Memory B cell (primary cell): ENCODE data around the gene IKZF1.

ENCODE experiments used
- ATAC-seq: fragments of 150-1000 bp; cut with Tn5 transposase; 2 replicates; pipeline ENCODE4 v1.10.0; 2021; ENCODE audit warnings: low read depth, mild to moderate bottlenecking, moderate library complexity
- DNase-seq, 2 donors: peaks; one replicate each; pipeline ENCODE4 v3.0.0; 2022; ENCODE audit warnings: low spot score in 2 of 2
- H3K27ac Mint-ChIP-seq: one replicate; pipeline ENCODE4 v1.8.0; 2022; ENCODE audit warnings: mild to moderate bottlenecking, moderate library complexity, mixed read lengths
- H3K27me3 Mint-ChIP-seq: one replicate; pipeline ENCODE4 v1.8.0; 2022; ENCODE audit warnings: mixed read lengths
- H3K36me3 Mint-ChIP-seq: one replicate; pipeline ENCODE4 v1.8.0; 2022; ENCODE audit warnings: mild to moderate bottlenecking, mixed read lengths
- H3K4me1 Mint-ChIP-seq: one replicate; pipeline ENCODE4 v1.8.0; 2022; ENCODE audit warnings: mixed read lengths
- H3K4me3 Mint-ChIP-seq: one replicate; pipeline ENCODE4 v1.8.0; 2022; ENCODE audit warnings: mild to moderate bottlenecking, moderate library complexity, mixed read lengths
- H3K9me3 Mint-ChIP-seq: one replicate; pipeline ENCODE4 v1.8.0; 2022; ENCODE audit warnings: mixed read lengths

Gene IKZF1

GRCh38 chr7:50412973-50413372, 108.5 kb downstream of the IKZF1 start:
- ATAC-seq, result peak; percentile 27
- Mint-ChIP-seq H3K36me3 (peaks cover 2% of the 10 kb centered on the region), H3K27ac (peak overlapping the region; percentile 95), H3K27me3 (no peaks in the 10 kb centered on the region), H3K4me1 (peaks cover 83% of the 10 kb centered on the region), H3K9me3 (no peaks in the 10 kb centered on the region), H3K4me3 (peak overlapping the region; percentile 56)
- no peak for DNase-seq

GRCh38 chr7:50413561-50413960, 109.0 kb downstream of the IKZF1 start:
- peaks cover 2% of the 10 kb centered on the region for H3K36me3 Mint-ChIP-seq
- peak overlapping the region; percentile 38 for H3K4me3 Mint-ChIP-seq
- H3K4me1 Mint-ChIP-seq, result peaks cover 80% of the 10 kb centered on the region
- no peaks in the 10 kb centered on the region for H3K9me3 Mint-ChIP-seq
- ATAC-seq (no peak), DNase-seq (no peak)
- peak overlapping the region; percentile 95 for H3K27ac Mint-ChIP-seq
- H3K27me3 Mint-ChIP-seq, result no peaks in the 10 kb centered on the region

GRCh38 chr7:50415844-50416364, 111.4 kb downstream of the IKZF1 start:
- Mint-ChIP-seq H3K27ac (peak overlapping the region; percentile 69), H3K36me3 (peaks cover 2% of the 10 kb centered on the region), H3K4me3 (no peak overlapping the region), H3K4me1 (peaks cover 61% of the 10 kb centered on the region), H3K9me3 (no peaks in the 10 kb centered on the region), H3K27me3 (no peaks in the 10 kb centered on the region)
- ATAC-seq (no peak), DNase-seq (no peak)

- Mint-ChIP-seq H3K4me3 (peak overlapping the region; percentile 59), H3K36me3 (peaks cover 2% of the 10 kb centered on the region), H3K27me3 (no peaks in the 10 kb centered on the region), H3K27ac (peak overlapping the region; percentile 69), H3K9me3 (no peaks in the 10 kb centered on the region), H3K4me1 (peaks cover 54% of the 10 kb centered on the region)
- DNase-seq, result peak; percentile 47 to 53
- ATAC-seq, result peak; percentile 79
These were observed 112.1 kb downstream of the IKZF1 start for GRCh38 chr7:50416527-50417182.

DNA sequence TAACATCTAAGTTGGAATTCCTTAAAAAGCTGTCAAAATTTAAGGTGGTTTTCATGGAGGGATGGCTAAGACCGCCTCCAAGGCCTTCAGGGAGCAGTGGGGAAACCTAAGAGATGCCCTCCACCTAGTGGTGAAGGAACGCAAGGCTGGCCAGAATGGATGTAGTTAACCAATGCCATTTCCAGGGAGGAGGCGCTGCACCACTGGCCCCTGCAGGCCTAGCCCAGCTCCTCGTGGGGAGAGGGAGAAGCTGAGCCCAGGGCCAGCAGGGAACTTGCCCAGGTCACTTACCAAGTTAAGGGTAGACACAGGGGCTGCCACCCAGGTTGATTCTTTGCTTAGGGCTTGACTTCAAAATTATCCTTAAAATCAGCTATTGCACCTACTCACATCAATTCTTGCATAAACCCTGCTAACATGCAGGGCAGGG, 113.6 kb downstream of the IKZF1 start:
- peaks cover 42% of the 10 kb centered on the region for H3K4me1 Mint-ChIP-seq
- H3K36me3 Mint-ChIP-seq, result peaks cover 2% of the 10 kb centered on the region
- H3K27me3 Mint-ChIP-seq, result no peaks in the 10 kb centered on the region
- DNase-seq (peak; percentile 51 to 59), ATAC-seq (peak; percentile 75)
- no peak overlapping the region for H3K4me3 Mint-ChIP-seq
- H3K9me3 Mint-ChIP-seq, result no peaks in the 10 kb centered on the region
- H3K27ac Mint-ChIP-seq, result peak overlapping the region; percentile 17

DNA sequence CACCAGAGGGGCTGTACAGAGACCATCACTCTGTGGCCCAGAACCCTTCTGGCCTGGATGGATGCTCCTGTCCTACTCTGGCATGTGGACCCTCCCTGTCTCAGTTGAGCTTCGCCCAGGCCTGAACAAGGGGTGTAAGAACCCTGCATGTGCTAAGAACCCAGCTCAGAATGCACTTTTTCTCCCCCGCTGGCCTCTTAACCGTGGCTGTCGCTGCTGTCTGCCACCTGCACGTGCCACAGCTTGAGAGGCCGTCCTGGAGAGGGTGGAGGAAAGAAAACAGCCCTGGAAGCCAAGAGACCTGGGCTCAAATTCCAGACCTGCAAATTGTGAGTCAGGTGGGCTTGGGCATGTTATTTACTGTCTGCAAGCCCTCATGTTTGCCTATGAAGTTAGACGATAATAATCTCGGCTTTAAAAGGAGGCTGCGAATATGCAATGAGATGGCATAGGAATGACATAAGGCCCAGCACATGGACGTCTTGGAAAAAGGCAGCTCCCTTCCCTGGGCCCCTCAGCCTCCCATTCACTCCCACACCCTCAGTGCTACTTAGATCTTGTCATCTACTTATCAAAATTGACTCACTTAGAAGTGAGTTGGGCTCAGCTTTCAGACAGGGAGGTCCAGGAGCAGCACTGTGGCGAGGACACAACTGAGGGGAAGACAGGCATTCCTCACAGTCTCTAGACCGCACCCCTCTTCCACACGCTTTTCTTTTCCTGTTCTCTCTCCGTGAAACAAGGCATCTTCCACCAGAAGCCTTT, 114.2 kb downstream of the IKZF1 start:
- no peak overlapping the region for H3K4me3 Mint-ChIP-seq
- H3K9me3 Mint-ChIP-seq, result no peaks in the 10 kb centered on the region
- H3K4me1 Mint-ChIP-seq, result peaks cover 37% of the 10 kb centered on the region
- H3K36me3 Mint-ChIP-seq, result peaks cover 2% of the 10 kb centered on the region
- ATAC-seq (no peak), DNase-seq (no peak)
- no peaks in the 10 kb centered on the region for H3K27me3 Mint-ChIP-seq
- H3K27ac Mint-ChIP-seq, result no peak overlapping the region

GRCh38 chr7:50421043-50421442, 116.5 kb downstream of the IKZF1 start:
- ATAC-seq (no peak), DNase-seq (no peak)
- Mint-ChIP-seq H3K27me3 (no peaks in the 10 kb centered on the region), H3K36me3 (no peaks in the 10 kb centered on the region), H3K9me3 (no peaks in the 10 kb centered on the region), H3K4me3 (no peak overlapping the region), H3K4me1 (peaks cover 22% of the 10 kb centered on the region), H3K27ac (no peak overlapping the region)

- Mint-ChIP-seq H3K4me1 (peaks cover 6% of the 10 kb centered on the region), H3K27ac (no peak overlapping the region), H3K9me3 (no peaks in the 10 kb centered on the region), H3K27me3 (no peaks in the 10 kb centered on the region), H3K36me3 (no peaks in the 10 kb centered on the region), H3K4me3 (no peak overlapping the region)
- no peak for ATAC-seq
- no peak for DNase-seq
These were observed 118.3 kb downstream of the IKZF1 start for GRCh38 chr7:50422858-50423257.

- H3K27ac Mint-ChIP-seq, result no peak overlapping the region
- ATAC-seq (no peak), DNase-seq (no peak)
- H3K9me3 Mint-ChIP-seq, result no peaks in the 10 kb centered on the region
- no peaks in the 10 kb centered on the region for H3K36me3 Mint-ChIP-seq
- H3K4me3 Mint-ChIP-seq, result no peak overlapping the region
- H3K4me1 Mint-ChIP-seq, result peaks cover 4% of the 10 kb centered on the region
- no peaks in the 10 kb centered on the region for H3K27me3 Mint-ChIP-seq
These were observed 119.3 kb downstream of the IKZF1 start for GRCh38 chr7:50423860-50424259.

DNA sequence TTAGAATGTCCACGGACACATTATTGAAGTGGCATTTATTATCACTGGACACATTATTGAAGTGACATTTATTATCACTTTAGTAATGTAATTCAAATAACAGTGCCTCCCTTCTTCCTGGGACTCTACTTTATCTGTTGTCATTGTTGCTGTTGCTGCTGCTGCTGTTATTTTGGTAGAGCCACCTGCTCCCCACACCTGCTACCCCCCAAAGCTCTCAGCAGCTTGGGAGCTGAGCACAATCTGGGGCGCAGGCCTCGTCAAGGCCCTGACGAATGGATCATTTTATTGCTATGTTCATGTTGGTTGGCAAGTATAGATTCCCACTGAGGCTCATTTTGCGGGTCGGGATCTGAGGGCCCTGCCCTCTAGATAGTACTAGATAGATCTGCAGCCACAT, 120.8 kb downstream of the IKZF1 start:
- peak overlapping the region; percentile 21 for H3K27ac Mint-ChIP-seq
- peaks cover 4% of the 10 kb centered on the region for H3K4me1 Mint-ChIP-seq
- H3K27me3 Mint-ChIP-seq, result no peaks in the 10 kb centered on the region
- no peaks in the 10 kb centered on the region for H3K9me3 Mint-ChIP-seq
- no peak overlapping the region for H3K4me3 Mint-ChIP-seq
- DNase-seq (no peak), ATAC-seq (no peak)
- no peaks in the 10 kb centered on the region for H3K36me3 Mint-ChIP-seq

GRCh38 chr7:50426280-50427045, 121.9 kb downstream of the IKZF1 start:
- no peak overlapping the region for H3K27ac Mint-ChIP-seq
- no peaks in the 10 kb centered on the region for H3K9me3 Mint-ChIP-seq
- peaks cover 4% of the 10 kb centered on the region for H3K4me1 Mint-ChIP-seq
- H3K4me3 Mint-ChIP-seq, result no peak overlapping the region
- no peaks in the 10 kb centered on the region for H3K36me3 Mint-ChIP-seq
- ATAC-seq, result no peak
- no peak for DNase-seq
- H3K27me3 Mint-ChIP-seq, result no peaks in the 10 kb centered on the region

GRCh38 chr7:50427518-50427917, 123.0 kb downstream of the IKZF1 start:
- no peak for DNase-seq
- Mint-ChIP-seq H3K36me3 (no peaks in the 10 kb centered on the region), H3K27ac (no peak overlapping the region), H3K27me3 (no peaks in the 10 kb centered on the region), H3K4me3 (no peak overlapping the region), H3K9me3 (no peaks in the 10 kb centered on the region), H3K4me1 (peaks cover 4% of the 10 kb centered on the region)
- no peak for ATAC-seq

GRCh38 chr7:50428911-50429310, 124.4 kb downstream of the IKZF1 start:
- no peak for ATAC-seq
- H3K4me3 Mint-ChIP-seq, result no peak overlapping the region
- H3K36me3 Mint-ChIP-seq, result no peaks in the 10 kb centered on the region
- no peaks in the 10 kb centered on the region for H3K9me3 Mint-ChIP-seq
- DNase-seq, result no peak
- peaks cover 2% of the 10 kb centered on the region for H3K4me1 Mint-ChIP-seq
- H3K27ac Mint-ChIP-seq, result no peak overlapping the region
- no peaks in the 10 kb centered on the region for H3K27me3 Mint-ChIP-seq

- Mint-ChIP-seq H3K4me3 (no peak overlapping the region), H3K4me1 (no peaks in the 10 kb centered on the region), H3K27ac (no peak overlapping the region), H3K36me3 (no peaks in the 10 kb centered on the region), H3K27me3 (no peaks in the 10 kb centered on the region), H3K9me3 (no peaks in the 10 kb centered on the region)
- DNase-seq (no peak), ATAC-seq (no peak)
These were observed 126.8 kb downstream of the IKZF1 start for GRCh38 chr7:50431316-50431715.
